ENCODE measurements around the gene ITGA5. TPM values are rescaled to one million over a fixed set of nuclear protein-coding genes. Genes with fewer than 3 reads are reported as not detected.
A peak's percentile ranks its signal among the peaks of the same experiment; 100 is the strongest.

ITGA5 gene
- total and polyA plus RNA-seq, 9 of the 15 experiments (the other 6 are each of a cell fraction or from before 2014, with no cell fraction given): 9.1 to 82.1 (median 47.4) TPM

DNA sequence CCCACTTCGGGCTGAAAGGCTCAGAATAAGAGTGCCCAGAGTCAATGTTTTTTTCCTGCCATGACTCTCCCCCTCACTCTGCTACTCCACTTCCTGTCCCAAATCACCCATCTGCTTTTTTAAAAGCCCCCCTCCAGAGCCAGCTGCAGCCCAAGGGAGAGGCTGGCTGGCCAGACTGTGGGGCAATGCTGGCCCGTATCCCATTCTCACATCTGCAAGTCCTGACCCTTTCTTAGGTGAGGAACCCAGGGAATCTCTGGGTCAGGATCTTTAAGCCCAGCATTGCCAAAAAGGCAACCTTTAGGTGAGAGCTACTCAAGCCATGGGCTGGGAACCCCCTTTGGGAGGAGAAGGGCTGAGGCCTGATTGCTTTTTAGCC lies 1.7 kb upstream of the ITGA5 start (continued):
- TF ChIP-seq, protein P1, sequence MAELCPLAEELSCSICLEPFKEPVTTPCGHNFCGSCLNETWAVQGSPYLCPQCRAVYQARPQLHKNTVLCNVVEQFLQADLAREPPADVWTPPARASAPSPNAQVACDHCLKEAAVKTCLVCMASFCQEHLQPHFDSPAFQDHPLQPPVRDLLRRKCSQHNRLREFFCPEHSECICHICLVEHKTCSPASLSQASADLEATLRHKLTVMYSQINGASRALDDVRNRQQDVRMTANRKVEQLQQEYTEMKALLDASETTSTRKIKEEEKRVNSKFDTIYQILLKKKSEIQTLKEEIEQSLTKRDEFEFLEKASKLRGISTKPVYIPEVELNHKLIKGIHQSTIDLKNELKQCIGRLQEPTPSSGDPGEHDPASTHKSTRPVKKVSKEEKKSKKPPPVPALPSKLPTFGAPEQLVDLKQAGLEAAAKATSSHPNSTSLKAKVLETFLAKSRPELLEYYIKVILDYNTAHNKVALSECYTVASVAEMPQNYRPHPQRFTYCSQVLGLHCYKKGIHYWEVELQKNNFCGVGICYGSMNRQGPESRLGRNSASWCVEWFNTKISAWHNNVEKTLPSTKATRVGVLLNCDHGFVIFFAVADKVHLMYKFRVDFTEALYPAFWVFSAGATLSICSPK (IDR thresholded peaks at IDR 0.05; ENCODE audit: borderline replicate concordance): no peak
- TF ChIP-seq, protein P2, sequence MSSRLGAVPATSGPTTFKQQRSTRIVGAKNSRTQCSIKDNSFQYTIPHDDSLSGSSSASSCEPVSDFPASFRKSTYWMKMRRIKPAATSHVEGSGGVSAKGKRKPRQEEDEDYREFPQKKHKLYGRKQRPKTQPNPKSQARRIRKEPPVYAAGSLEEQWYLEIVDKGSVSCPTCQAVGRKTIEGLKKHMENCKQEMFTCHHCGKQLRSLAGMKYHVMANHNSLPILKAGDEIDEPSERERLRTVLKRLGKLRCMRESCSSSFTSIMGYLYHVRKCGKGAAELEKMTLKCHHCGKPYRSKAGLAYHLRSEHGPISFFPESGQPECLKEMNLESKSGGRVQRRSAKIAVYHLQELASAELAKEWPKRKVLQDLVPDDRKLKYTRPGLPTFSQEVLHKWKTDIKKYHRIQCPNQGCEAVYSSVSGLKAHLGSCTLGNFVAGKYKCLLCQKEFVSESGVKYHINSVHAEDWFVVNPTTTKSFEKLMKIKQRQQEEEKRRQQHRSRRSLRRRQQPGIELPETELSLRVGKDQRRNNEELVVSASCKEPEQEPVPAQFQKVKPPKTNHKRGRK (tag; IDR thresholded peaks at IDR 0.05): no peak
- TF ChIP-seq KDM2B (CRISPR knock-in tag; IDR thresholded peaks at IDR 0.05) (no peak), DACH1 (IDR thresholded peaks at IDR 0.05; ENCODE audit: partially characterized antibody) (no peak), PRMT5 (CRISPR knock-in tag; IDR thresholded peaks at IDR 0.05) (no peak)
- TF ChIP-seq, protein P3, sequence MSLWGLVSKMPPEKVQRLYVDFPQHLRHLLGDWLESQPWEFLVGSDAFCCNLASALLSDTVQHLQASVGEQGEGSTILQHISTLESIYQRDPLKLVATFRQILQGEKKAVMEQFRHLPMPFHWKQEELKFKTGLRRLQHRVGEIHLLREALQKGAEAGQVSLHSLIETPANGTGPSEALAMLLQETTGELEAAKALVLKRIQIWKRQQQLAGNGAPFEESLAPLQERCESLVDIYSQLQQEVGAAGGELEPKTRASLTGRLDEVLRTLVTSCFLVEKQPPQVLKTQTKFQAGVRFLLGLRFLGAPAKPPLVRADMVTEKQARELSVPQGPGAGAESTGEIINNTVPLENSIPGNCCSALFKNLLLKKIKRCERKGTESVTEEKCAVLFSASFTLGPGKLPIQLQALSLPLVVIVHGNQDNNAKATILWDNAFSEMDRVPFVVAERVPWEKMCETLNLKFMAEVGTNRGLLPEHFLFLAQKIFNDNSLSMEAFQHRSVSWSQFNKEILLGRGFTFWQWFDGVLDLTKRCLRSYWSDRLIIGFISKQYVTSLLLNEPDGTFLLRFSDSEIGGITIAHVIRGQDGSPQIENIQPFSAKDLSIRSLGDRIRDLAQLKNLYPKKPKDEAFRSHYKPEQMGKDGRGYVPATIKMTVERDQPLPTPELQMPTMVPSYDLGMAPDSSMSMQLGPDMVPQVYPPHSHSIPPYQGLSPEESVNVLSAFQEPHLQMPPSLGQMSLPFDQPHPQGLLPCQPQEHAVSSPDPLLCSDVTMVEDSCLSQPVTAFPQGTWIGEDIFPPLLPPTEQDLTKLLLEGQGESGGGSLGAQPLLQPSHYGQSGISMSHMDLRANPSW (CRISPR knock-in tag; IDR thresholded peaks at IDR 0.05): no peak
- TF ChIP-seq, protein P4, sequence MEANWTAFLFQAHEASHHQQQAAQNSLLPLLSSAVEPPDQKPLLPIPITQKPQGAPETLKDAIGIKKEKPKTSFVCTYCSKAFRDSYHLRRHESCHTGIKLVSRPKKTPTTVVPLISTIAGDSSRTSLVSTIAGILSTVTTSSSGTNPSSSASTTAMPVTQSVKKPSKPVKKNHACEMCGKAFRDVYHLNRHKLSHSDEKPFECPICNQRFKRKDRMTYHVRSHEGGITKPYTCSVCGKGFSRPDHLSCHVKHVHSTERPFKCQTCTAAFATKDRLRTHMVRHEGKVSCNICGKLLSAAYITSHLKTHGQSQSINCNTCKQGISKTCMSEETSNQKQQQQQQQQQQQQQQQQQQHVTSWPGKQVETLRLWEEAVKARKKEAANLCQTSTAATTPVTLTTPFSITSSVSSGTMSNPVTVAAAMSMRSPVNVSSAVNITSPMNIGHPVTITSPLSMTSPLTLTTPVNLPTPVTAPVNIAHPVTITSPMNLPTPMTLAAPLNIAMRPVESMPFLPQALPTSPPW (CRISPR knock-in tag; IDR thresholded peaks at IDR 0.05): peak; percentile 13; the same call in 1 of the 2 replicates
- TF ChIP-seq, protein P5, sequence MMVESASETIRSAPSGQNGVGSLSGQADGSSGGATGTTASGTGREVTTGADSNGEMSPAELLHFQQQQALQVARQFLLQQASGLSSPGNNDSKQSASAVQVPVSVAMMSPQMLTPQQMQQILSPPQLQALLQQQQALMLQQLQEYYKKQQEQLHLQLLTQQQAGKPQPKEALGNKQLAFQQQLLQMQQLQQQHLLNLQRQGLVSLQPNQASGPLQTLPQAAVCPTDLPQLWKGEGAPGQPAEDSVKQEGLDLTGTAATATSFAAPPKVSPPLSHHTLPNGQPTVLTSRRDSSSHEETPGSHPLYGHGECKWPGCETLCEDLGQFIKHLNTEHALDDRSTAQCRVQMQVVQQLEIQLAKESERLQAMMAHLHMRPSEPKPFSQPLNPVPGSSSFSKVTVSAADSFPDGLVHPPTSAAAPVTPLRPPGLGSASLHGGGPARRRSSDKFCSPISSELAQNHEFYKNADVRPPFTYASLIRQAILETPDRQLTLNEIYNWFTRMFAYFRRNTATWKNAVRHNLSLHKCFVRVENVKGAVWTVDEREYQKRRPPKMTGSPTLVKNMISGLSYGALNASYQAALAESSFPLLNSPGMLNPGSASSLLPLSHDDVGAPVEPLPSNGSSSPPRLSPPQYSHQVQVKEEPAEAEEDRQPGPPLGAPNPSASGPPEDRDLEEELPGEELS (CRISPR knock-in tag; IDR thresholded peaks at IDR 0.05; ENCODE audit: borderline replicate concordance): no peak
- TF ChIP-seq, protein P6, sequence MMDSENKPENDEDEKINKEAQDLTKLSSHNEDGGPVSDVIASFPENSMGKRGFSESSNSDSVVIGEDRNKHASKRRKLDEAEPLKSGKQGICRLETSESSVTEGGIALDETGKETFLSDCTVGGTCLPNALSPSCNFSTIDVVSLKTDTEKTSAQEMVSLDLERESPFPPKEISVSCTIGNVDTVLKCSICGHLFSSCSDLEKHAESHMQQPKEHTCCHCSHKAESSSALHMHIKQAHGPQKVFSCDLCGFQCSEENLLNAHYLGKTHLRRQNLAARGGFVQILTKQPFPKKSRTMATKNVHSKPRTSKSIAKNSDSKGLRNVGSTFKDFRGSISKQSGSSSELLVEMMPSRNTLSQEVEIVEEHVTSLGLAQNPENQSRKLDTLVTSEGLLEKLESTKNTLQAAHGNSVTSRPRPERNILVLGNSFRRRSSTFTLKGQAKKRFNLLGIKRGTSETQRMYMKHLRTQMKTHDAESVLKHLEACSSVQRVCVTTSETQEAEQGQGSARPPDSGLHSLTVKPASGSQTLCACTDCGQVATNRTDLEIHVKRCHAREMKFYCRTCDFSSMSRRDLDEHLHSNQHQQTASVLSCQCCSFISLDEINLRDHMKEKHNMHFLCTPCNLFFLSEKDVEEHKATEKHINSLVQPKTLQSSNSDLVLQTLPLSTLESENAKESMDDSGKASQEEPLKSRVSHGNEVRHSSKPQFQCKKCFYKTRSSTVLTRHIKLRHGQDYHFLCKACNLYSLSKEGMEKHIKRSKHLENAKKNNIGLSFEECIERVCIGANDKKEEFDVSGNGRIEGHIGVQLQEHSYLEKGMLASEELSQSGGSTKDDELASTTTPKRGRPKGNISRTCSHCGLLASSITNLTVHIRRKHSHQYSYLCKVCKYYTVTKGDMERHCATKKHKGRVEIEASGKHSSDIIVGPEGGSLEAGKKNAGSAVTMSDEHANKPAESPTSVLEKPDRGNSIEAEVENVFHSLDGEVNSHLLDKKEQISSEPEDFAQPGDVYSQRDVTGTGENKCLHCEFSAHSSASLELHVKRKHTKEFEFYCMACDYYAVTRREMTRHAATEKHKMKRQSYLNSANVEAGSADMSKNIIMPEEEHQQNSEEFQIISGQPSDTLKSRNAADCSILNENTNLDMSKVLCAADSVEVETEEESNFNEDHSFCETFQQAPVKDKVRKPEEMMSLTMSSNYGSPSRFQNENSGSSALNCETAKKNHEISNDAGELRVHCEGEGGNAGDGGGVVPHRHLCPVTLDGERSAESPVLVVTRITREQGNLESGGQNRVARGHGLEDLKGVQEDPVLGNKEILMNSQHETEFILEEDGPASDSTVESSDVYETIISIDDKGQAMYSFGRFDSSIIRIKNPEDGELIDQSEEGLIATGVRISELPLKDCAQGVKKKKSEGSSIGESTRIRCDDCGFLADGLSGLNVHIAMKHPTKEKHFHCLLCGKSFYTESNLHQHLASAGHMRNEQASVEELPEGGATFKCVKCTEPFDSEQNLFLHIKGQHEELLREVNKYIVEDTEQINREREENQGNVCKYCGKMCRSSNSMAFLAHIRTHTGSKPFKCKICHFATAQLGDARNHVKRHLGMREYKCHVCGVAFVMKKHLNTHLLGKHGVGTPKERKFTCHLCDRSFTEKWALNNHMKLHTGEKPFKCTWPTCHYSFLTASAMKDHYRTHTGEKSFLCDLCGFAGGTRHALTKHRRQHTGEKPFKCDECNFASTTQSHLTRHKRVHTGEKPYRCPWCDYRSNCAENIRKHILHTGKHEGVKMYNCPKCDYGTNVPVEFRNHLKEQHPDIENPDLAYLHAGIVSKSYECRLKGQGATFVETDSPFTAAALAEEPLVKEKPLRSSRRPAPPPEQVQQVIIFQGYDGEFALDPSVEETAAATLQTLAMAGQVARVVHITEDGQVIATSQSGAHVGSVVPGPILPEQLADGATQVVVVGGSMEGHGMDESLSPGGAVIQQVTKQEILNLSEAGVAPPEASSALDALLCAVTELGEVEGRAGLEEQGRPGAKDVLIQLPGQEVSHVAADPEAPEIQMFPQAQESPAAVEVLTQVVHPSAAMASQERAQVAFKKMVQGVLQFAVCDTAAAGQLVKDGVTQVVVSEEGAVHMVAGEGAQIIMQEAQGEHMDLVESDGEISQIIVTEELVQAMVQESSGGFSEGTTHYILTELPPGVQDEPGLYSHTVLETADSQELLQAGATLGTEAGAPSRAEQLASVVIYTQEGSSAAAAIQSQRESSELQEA (IDR thresholded peaks at IDR 0.05; ENCODE audit: low read depth): no peak
